ENCODE measurements around the gene AMACR. TPM values are rescaled to one million over a fixed set of nuclear protein-coding genes. Genes with fewer than 3 reads are reported as not detected.

AMACR gene
- total and polyA plus RNA-seq, 10 of the 15 experiments (the other 5 are each of a cell fraction or from before 2014, with no cell fraction given) = 2.6 to 20.4 (median 10.4) TPM

DNA sequence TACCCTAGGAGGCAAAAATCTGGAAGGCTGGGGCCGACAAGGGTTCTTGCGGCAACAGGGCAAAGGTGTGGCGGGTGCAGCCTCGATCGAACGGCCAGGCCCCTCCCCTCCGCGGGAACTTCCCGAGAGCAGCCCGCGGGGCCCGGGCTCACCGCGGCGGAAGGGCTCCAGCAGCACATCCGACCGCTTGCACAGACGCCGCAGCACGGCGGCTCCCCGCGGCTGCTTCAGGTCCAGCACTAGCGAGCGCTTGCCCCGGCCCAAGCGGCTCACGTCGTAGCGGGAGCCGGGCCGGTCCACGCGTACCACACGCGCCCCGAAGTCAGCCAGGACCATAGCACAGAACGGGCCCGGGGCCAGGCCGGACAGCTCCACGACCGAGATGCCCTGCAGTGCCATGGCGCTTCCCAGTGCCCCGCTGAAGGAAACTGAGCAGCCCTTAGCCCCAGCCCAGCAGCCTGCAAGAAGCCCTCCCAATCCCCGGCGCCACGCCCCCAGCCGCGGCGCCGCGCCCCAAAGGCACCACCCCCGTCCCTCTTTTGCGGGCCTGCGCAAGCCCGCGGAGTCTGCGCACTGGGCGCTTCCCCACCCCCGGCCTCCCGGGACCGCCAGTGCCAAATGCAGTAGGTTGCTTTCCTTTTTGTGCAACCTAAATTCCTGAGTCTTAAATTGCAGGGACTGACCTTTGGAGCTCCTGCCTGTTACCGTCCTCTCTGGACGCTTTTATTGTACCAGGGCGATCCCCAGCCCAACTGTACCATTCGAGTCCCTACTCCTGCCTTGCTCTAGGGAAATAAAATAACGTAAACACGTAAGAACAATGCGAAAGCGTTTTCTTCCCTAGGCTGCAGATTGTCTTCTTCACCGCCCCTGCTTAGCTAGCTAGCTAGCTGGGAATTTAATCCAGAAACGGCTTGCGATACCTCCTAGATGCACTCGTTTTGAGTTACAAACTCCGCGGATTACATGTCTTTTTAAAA lies at the start of gene AMACR (continued):
- TF ChIP-seq NR2C1 (IDR thresholded peaks at IDR 0.05) (no peak), HCFC1 (IDR thresholded peaks at IDR 0.05; ENCODE audit: low read length) (0 out of 2 replicates have a peak, but pooled peaks have one; percentile 9), ZNF24 (IDR thresholded peaks at IDR 0.05) (no peak), CHD1 (IDR thresholded peaks at IDR 0.05; ENCODE audit: low read depth, low read length) (no peak), NRF1 (conservative IDR thresholded peaks at IDR 0.05; ENCODE audit: low read depth, low read length) (peak; percentile 92), MYB (IDR thresholded peaks at IDR 0.05; ENCODE audit: borderline replicate concordance, low read depth, low read length) (no peak), TARDBP (IDR thresholded peaks at IDR 0.05; ENCODE audit: borderline replicate concordance) (0 out of 2 replicates have a peak, but pooled peaks have one; percentile 23), KLF5 (IDR thresholded peaks at IDR 0.05; ENCODE audit: partially characterized antibody) (no peak), KDM1A (IDR thresholded peaks at IDR 0.05; ENCODE audit: borderline replicate concordance) (no peak), YY1 (IDR thresholded peaks at IDR 0.05; ENCODE audit: low read depth, low read length) (peak; percentile 62; the same call in 1 of the 2 replicates), ZSCAN29 (IDR thresholded peaks at IDR 0.05) (no peak), CBX3 (IDR thresholded peaks at IDR 0.05; ENCODE audit: borderline replicate concordance, low read depth) (no peak), BRCA1 (IDR thresholded peaks at IDR 0.05; ENCODE audit: low read depth, low read length) (no peak), EED (IDR thresholded peaks at IDR 0.05; ENCODE audit: low read depth) (peak; percentile 38; the same call in 1 of the 2 replicates), SMAD5 (IDR thresholded peaks at IDR 0.05; ENCODE audit: low read depth) (peak; percentile 91), SREBF1 (IDR thresholded peaks at IDR 0.05; ENCODE audit: low read length) (no peak)
- TF ChIP-seq, protein P1, sequence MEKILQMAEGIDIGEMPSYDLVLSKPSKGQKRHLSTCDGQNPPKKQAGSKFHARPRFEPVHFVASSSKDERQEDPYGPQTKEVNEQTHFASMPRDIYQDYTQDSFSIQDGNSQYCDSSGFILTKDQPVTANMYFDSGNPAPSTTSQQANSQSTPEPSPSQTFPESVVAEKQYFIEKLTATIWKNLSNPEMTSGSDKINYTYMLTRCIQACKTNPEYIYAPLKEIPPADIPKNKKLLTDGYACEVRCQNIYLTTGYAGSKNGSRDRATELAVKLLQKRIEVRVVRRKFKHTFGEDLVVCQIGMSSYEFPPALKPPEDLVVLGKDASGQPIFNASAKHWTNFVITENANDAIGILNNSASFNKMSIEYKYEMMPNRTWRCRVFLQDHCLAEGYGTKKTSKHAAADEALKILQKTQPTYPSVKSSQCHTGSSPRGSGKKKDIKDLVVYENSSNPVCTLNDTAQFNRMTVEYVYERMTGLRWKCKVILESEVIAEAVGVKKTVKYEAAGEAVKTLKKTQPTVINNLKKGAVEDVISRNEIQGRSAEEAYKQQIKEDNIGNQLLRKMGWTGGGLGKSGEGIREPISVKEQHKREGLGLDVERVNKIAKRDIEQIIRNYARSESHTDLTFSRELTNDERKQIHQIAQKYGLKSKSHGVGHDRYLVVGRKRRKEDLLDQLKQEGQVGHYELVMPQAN (conservative IDR thresholded peaks at IDR 0.05) = peak; percentile 85
- TF ChIP-seq, protein P2, sequence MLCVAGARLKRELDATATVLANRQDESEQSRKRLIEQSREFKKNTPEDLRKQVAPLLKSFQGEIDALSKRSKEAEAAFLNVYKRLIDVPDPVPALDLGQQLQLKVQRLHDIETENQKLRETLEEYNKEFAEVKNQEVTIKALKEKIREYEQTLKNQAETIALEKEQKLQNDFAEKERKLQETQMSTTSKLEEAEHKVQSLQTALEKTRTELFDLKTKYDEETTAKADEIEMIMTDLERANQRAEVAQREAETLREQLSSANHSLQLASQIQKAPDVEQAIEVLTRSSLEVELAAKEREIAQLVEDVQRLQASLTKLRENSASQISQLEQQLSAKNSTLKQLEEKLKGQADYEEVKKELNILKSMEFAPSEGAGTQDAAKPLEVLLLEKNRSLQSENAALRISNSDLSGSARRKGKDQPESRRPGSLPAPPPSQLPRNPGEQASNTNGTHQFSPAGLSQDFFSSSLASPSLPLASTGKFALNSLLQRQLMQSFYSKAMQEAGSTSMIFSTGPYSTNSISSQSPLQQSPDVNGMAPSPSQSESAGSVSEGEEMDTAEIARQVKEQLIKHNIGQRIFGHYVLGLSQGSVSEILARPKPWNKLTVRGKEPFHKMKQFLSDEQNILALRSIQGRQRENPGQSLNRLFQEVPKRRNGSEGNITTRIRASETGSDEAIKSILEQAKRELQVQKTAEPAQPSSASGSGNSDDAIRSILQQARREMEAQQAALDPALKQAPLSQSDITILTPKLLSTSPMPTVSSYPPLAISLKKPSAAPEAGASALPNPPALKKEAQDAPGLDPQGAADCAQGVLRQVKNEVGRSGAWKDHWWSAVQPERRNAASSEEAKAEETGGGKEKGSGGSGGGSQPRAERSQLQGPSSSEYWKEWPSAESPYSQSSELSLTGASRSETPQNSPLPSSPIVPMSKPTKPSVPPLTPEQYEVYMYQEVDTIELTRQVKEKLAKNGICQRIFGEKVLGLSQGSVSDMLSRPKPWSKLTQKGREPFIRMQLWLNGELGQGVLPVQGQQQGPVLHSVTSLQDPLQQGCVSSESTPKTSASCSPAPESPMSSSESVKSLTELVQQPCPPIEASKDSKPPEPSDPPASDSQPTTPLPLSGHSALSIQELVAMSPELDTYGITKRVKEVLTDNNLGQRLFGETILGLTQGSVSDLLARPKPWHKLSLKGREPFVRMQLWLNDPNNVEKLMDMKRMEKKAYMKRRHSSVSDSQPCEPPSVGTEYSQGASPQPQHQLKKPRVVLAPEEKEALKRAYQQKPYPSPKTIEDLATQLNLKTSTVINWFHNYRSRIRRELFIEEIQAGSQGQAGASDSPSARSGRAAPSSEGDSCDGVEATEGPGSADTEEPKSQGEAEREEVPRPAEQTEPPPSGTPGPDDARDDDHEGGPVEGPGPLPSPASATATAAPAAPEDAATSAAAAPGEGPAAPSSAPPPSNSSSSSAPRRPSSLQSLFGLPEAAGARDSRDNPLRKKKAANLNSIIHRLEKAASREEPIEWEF (IDR thresholded peaks at IDR 0.05; ENCODE audit: insufficient replicate concordance, low read depth, low read length) = no peak
- TF ChIP-seq, protein P3, sequence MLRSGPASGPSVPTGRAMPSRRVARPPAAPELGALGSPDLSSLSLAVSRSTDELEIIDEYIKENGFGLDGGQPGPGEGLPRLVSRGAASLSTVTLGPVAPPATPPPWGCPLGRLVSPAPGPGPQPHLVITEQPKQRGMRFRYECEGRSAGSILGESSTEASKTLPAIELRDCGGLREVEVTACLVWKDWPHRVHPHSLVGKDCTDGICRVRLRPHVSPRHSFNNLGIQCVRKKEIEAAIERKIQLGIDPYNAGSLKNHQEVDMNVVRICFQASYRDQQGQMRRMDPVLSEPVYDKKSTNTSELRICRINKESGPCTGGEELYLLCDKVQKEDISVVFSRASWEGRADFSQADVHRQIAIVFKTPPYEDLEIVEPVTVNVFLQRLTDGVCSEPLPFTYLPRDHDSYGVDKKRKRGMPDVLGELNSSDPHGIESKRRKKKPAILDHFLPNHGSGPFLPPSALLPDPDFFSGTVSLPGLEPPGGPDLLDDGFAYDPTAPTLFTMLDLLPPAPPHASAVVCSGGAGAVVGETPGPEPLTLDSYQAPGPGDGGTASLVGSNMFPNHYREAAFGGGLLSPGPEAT (IDR thresholded peaks at IDR 0.05; ENCODE audit: low read depth) = 0 out of 2 replicates have a peak, but pooled peaks have one; percentile 19

Data from GM12878 (cell line).